H1 (cell line): ENCODE measurements around the gene ZNF398. TPM values are rescaled to one million over a fixed set of nuclear protein-coding genes. Genes with fewer than 3 reads are reported as not detected.

Experiments used
- BRCA1 ChIP-seq: IDR thresholded peaks from 2 replicates; pipeline ENCODE4 v1.6.1; 2012; ENCODE audit warnings: low read depth, low read length, improper control_type of control experiment
- JUND ChIP-seq: IDR thresholded peaks from 2 replicates; pipeline ENCODE4 v1.6.1; 2011; ENCODE audit warnings: mild to moderate bottlenecking, improper control_type of control experiment, low read length
- POLR2A ChIP-seq, 2 experiments: IDR thresholded peaks; 1 replicate in 1 of 2; 2 replicates in 1 of 2; pipeline ENCODE4 v1.6.1; 2011; ENCODE audit warnings: low read depth in 2 of 2, low read length in 2 of 2, mild to moderate bottlenecking in 2 of 2; ENCODE audit errors: control extremely low read depth in 1 of 2
- RFX5 ChIP-seq: IDR thresholded peaks from 2 replicates; pipeline ENCODE4 v1.6.1; 2011; ENCODE audit warnings: low read depth, low read length, improper control_type of control experiment, borderline replicate concordance
- SIX5 ChIP-seq: IDR thresholded peaks from 2 replicates; pipeline ENCODE4 v1.6.1; 2011; ENCODE audit warnings: mild to moderate bottlenecking, low read depth, low read length
- TCF12 ChIP-seq: IDR thresholded peaks from 2 replicates; pipeline ENCODE4 v1.6.1; 2011; ENCODE audit warnings: low read depth, mild to moderate bottlenecking, low read length
- USF2 ChIP-seq: IDR thresholded peaks from 2 replicates; pipeline ENCODE4 v1.6.1; 2011; ENCODE audit warnings: low read length, improper control_type of control experiment
- polyA plus RNA-seq, 7 experiments: library from polyadenylated mRNA; depleted of rRNA in 3 of 7; stranded (reverse) in 5 of 7; unstranded in 2 of 7; fragments of >200 nt in 5 of 7; fragments of 200-250 nt in 2 of 7; gene quantifications; 1 replicate in 5 of 7; 2 replicates in 1 of 7; 4 replicates in 1 of 7; pipeline versions ENCODE4 v1.2.1 to v1.2.3, GENCODE V29; 2011 to 2013; ENCODE audit warnings: missing spikeins in 2 of 7, mixed read lengths in 2 of 7
- total RNA-seq: library from RNA; stranded (reverse); fragmentation: NEBNext Ultra II Directional; extraction: Animal tissue kit (Norgen Biotek cat#: 25700); gene quantifications from 2 replicates; pipeline ENCODE4 v1.2.1, GENCODE V29; 2021

The ZNF398 gene
- total and polyA plus RNA-seq, 2 of the 8 experiments (the other 6 are each of a cell fraction or from before 2014, with no cell fraction given): 52.7 to 63.5 TPM

- TF ChIP-seq BRCA1 (no peak), TCF12 (no peak), POLR2A (IDR thresholded peaks at IDR 0.05; ENCODE audit: control extremely low read depth in 1 of 2, low read depth in 2 of 2, low read length in 2 of 2) (no peak), RFX5 (no peak), JUND (no peak), USF2 (no peak), SIX5 (no peak)
Measured at GRCh38 chr7:149216402-149216801, 69.1 kb downstream of the ZNF398 start (continued).
